IPS-20b (cell line): Measurements from ENCODE around the gene DLX6.

Experiments used
- H3K27ac ChIP-seq: one replicate; pipeline ENCODE4 v1.5.1; 2013; ENCODE audit warnings: low read length
- H3K27me3 ChIP-seq: 2 replicates; pipeline ENCODE4 v1.6.1; 2013; ENCODE audit warnings: mild to moderate bottlenecking, low read length, inconsistent platforms; ENCODE audit not compliant: insufficient read depth
- H3K36me3 ChIP-seq: 2 replicates; pipeline ENCODE4 v1.6.1; 2013; ENCODE audit warnings: low read depth, mild to moderate bottlenecking, inconsistent platforms, low read length, moderate library complexity; ENCODE audit not compliant: insufficient read depth
- H3K4me1 ChIP-seq: 2 replicates; pipeline ENCODE4 v1.6.1; 2013; ENCODE audit warnings: mild to moderate bottlenecking, control low read depth, inconsistent platforms, low read length, moderate library complexity; ENCODE audit not compliant: insufficient read depth
- H3K4me3 ChIP-seq: 2 replicates; pipeline ENCODE4 v1.5.1; 2013; ENCODE audit warnings: mild to moderate bottlenecking, low read length, inconsistent platforms
- H3K9ac ChIP-seq: 2 replicates; pipeline ENCODE4 v1.6.1; 2013; ENCODE audit warnings: low read depth, mild to moderate bottlenecking, inconsistent platforms, low read length, moderate library complexity
- H3K9me3 ChIP-seq: 2 replicates; pipeline ENCODE4 v1.6.1; 2013; ENCODE audit warnings: mild to moderate bottlenecking, low read depth, low read length, inconsistent platforms; ENCODE audit not compliant: insufficient read depth

The DLX6 gene

DNA sequence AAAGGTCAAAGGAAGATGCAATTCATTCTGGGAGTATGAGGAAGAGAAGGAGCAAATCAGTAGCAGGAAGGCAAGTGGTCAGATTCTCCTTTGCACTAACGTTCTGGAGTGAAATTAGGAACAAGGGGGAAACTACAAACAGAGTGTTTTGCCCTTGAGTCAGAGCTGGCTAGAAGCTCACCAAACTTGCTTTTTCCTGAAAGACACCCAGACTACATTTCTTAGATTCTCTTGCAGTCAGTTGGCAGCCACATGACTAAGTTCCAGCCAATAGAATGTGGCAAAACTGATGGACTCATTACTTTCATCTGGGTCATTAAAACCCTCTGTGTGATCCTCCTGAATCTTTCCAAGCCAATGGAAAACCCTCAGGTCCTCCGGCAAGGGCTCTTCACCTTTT, 37.9 kb downstream of the DLX6 start:
- Histone ChIP-seq H3K9ac (no peak overlapping the region), H3K27me3 (peaks cover 5% of the 10 kb centered on the region; the same call in 1 of the 2 replicates)

More for the DNA sequence above, 37.9 kb downstream of the DLX6 start:
- H3K4me1 ChIP-seq: no peaks in the 10 kb centered on the region
- H3K9me3 ChIP-seq: no peaks in the 10 kb centered on the region
- H3K27ac ChIP-seq: no peak overlapping the region
- no peak overlapping the region for H3K4me3 ChIP-seq
- H3K36me3 ChIP-seq: no peaks in the 10 kb centered on the region
